Upper lobe of left lung (tissue), 6 donors: ENCODE measurements around the gene COLEC11. TPM values are rescaled to one million over a fixed set of nuclear protein-coding genes. Genes with fewer than 3 reads are reported as not detected.
A peak's percentile ranks its signal among the peaks of the same experiment; 100 is the strongest.

Experiments used
- ATAC-seq, 2 donors: fragments of 200-7000 bp; cut with Tn5 transposase; one replicate each; pipeline ENCODE4 v1.9.1; 2022; ENCODE audit warnings: mild to moderate bottlenecking in 2 of 2, moderate library complexity in 2 of 2; ENCODE audit not compliant: low FRiP score in 2 of 2
- DNase-seq, 2 donors: peaks; one replicate each; pipeline ENCODE4 v3.0.0-alpha.2; 2019 to 2020
- H3K27ac ChIP-seq, 4 donors: fragments of 200-600 bp; sonication (generic); one replicate each; pipeline ENCODE4 v1.5.1; 2016 to 2019
- H3K27me3 ChIP-seq, 4 donors: fragments of 200-600 bp; sonication (generic); one replicate each; pipeline ENCODE4 v1.5.1; 2017 to 2019
- H3K36me3 ChIP-seq, 4 donors: fragments of 200-600 bp; sonication (generic); one replicate each; pipeline ENCODE4 v1.5.1; 2016 to 2019
- H3K4me1 ChIP-seq, 4 donors: fragments of 200-600 bp; sonication (generic); one replicate each; pipeline ENCODE4 v1.5.1; 2018 to 2019
- H3K4me3 ChIP-seq, 4 donors: fragments of 200-600 bp; sonication (generic); one replicate each; pipeline ENCODE4 v1.5.1; 2017 to 2019; ENCODE audit warnings: mild to moderate bottlenecking in 2 of 4, moderate library complexity in 1 of 4
- H3K9me3 ChIP-seq, 4 donors: fragments of 200-600 bp; sonication (generic); one replicate each; pipeline ENCODE4 v1.5.1; 2018 to 2019
- CTCF ChIP-seq, 6 experiments: fragments of 450-650 bp in 4 of 6; fragments of 200-600 bp in 2 of 6; sonication (generic) in 2 of 6; IDR thresholded peaks; one replicate each; pipeline ENCODE4 v1.5.1; 2016 to 2019; ENCODE audit warnings: antibody characterized with exemption in 6 of 6
- EP300 ChIP-seq, 4 donors: sonication (generic); formaldehyde crosslinking; IDR thresholded peaks; one replicate each; pipeline ENCODE4 v1.5.1; 2017; ENCODE audit warnings: antibody characterized with exemption in 4 of 4, control low read depth in 2 of 4
- POLR2A ChIP-seq, 4 donors: fragments of 450-650 bp; IDR thresholded peaks; one replicate each; pipeline ENCODE4 v1.5.1; 2016 to 2017; ENCODE audit warnings: antibody characterized with exemption in 4 of 4, mild to moderate bottlenecking in 2 of 4
- POLR2AphosphoS5 ChIP-seq, 2 donors: sonication (generic); formaldehyde crosslinking; IDR thresholded peaks; one replicate each; pipeline ENCODE4 v1.5.1; 2017; ENCODE audit warnings: antibody characterized with exemption in 2 of 2
- WGBS, 2 donors: methylation state at CpG; one replicate each; pipeline ENCODE4 v1.1.5; 2017 to 2018; 5-methylcytosine and 5-hydroxymethylcytosine counted together
- total RNA-seq, 6 donors: library from RNA; depleted of rRNA in 4 of 6; stranded (reverse); fragments of >200 nt in 4 of 6; gene quantifications; one replicate each; pipeline versions ENCODE4 v1.1.0 to v1.2.1, GENCODE V29; 2016 to 2021
- donor health status: DM: no; HTN: no; CAD: no; lungs with moderate emphysema.
- donor health status: DM: no; HTN: yes; CAD: no; lungs with severe emphysema.

COLEC11 gene
- total RNA-seq, 6 donors from 2014 or later, result 0.79 to 2.3 (median 1.3) TPM; not detected in 1

GRCh38 chr2:3637692-3638455, 43.0 kb downstream of the COLEC11 start:
- H3K4me1 ChIP-seq, result no peaks in the 10 kb centered on the region
- H3K36me3 ChIP-seq, result no peaks in the 10 kb centered on the region
- WGBS, 2 donors, result 90% methylated on average over 11 to 30 of the region's 30 CpGs
- H3K27ac ChIP-seq, result no peak overlapping the region
- H3K4me3 ChIP-seq, result no peak overlapping the region
- ATAC-seq (no peak), DNase-seq (peak in 1 of 2 donors; percentile 17)
- no peak for TF ChIP-seq POLR2A (IDR thresholded peaks at IDR 0.05)
- no peak for TF ChIP-seq POLR2AphosphoS5 (IDR thresholded peaks at IDR 0.05)
- no peak for TF ChIP-seq EP300 (IDR thresholded peaks at IDR 0.05)
- TF ChIP-seq CTCF (IDR thresholded peaks at IDR 0.05), result no peak
- no peaks in the 10 kb centered on the region for H3K9me3 ChIP-seq
- H3K27me3 ChIP-seq, result no peaks in the 10 kb centered on the region

- H3K27me3 ChIP-seq, result no peaks in the 10 kb centered on the region
- DNase-seq (no peak), ATAC-seq (no peak)
- whole genome bisulfite sequencing, 2 donors, result 85 to 89% methylated on average over 3 to 8 of the region's 8 CpGs
- no peaks in the 10 kb centered on the region for H3K9me3 ChIP-seq
- TF ChIP-seq EP300 (IDR thresholded peaks at IDR 0.05), result no peak
- no peak for TF ChIP-seq POLR2AphosphoS5 (IDR thresholded peaks at IDR 0.05)
- no peak for TF ChIP-seq CTCF (IDR thresholded peaks at IDR 0.05)
- TF ChIP-seq POLR2A (IDR thresholded peaks at IDR 0.05), result no peak
- no peak overlapping the region for H3K4me3 ChIP-seq
- no peak overlapping the region for H3K27ac ChIP-seq
- no peaks in the 10 kb centered on the region for H3K36me3 ChIP-seq
- H3K4me1 ChIP-seq, result no peaks in the 10 kb centered on the region
These were observed 43.5 kb downstream of the COLEC11 start for GRCh38 chr2:3638456-3638810.

GRCh38 chr2:3639015-3639630, 44.2 kb downstream of the COLEC11 start:
- no peaks in the 10 kb centered on the region for H3K36me3 ChIP-seq
- no peak for TF ChIP-seq POLR2A (IDR thresholded peaks at IDR 0.05)
- no peak for TF ChIP-seq POLR2AphosphoS5 (IDR thresholded peaks at IDR 0.05)
- TF ChIP-seq EP300 (IDR thresholded peaks at IDR 0.05), result no peak
- TF ChIP-seq CTCF (IDR thresholded peaks at IDR 0.05), result no peak
- H3K27me3 ChIP-seq, result no peaks in the 10 kb centered on the region
- H3K4me3 ChIP-seq, result no peak overlapping the region
- H3K9me3 ChIP-seq, result no peaks in the 10 kb centered on the region
- 86 to 88% methylated on average over 10 of the region's 10 CpGs for WGBS, 2 donors
- no peaks in the 10 kb centered on the region for H3K4me1 ChIP-seq
- ATAC-seq, result no peak
- no peak for DNase-seq
- H3K27ac ChIP-seq, result no peak overlapping the region

GRCh38 chr2:3639653-3640052, 44.7 kb downstream of the COLEC11 start:
- Histone ChIP-seq H3K27me3 (no peaks in the 10 kb centered on the region), H3K27ac (no peak overlapping the region), H3K4me3 (no peak overlapping the region), H3K9me3 (no peaks in the 10 kb centered on the region), H3K36me3 (no peaks in the 10 kb centered on the region), H3K4me1 (no peaks in the 10 kb centered on the region)
- no peak for ATAC-seq
- TF ChIP-seq EP300 (IDR thresholded peaks at IDR 0.05) (no peak), POLR2AphosphoS5 (IDR thresholded peaks at IDR 0.05) (no peak), CTCF (IDR thresholded peaks at IDR 0.05) (no peak), POLR2A (IDR thresholded peaks at IDR 0.05) (no peak)
- DNase-seq, result no peak
- 87 to 88% methylated on average over 8 of the region's 8 CpGs for WGBS, 2 donors
